ENCODE data around the gene NBAS. TPM values are rescaled to one million over a fixed set of nuclear protein-coding genes. Genes with fewer than 3 reads are reported as not detected.

NBAS gene
- total RNA-seq, result 10 to 100 TPM; 27.0 to 52.8 (median 35.7) TPM
- polyA plus RNA-seq, result 10 to 100 TPM; 19.5 to 24.7 (median 21.9) TPM
- long read RNA-seq, donor 1, partial matches to known transcripts, result 7 of 7 reads
- long read RNA-seq, donor 1, other reads (novel, unspliced or antisense), result 0 of 7 reads
- long read RNA-seq, donor 2, full-length matches to known transcripts, result 1 of 21 reads
- long read RNA-seq, donor 2, partial matches to known transcripts, result 11 of 21 reads
- long read RNA-seq, donor 2, other reads (novel, unspliced or antisense), result 9 of 21 reads

GRCh38 chr2:15560988-15561573, at the start of gene NBAS:
Gene NBAS, minus strand, starts transcription at chr2:15561334. Its CDS starts 30 bp downstream, at chr2:15561304.
- 0 to 1% (median 0%) methylated on average over 24 to 30 of the region's 30 CpGs for WGBS, 3 donors

GRCh38 chr2:15610430-15610952, 49.4 kb upstream of the NBAS start:
- Histone ChIP-seq H3K9me3 (no peaks in the 10 kb centered on the region), H3K36me3 (ENCODE audit: insufficient read depth in 1 of 2, low read depth in 1 of 2) (peaks cover 14 to 77% of the 10 kb centered on the region in 2 donors), H3K4me1 (no peaks in the 10 kb centered on the region), H3K27ac (no peak overlapping the region), H3K4me3 (no peak overlapping the region), H3K27me3 (ENCODE audit: insufficient read depth in 3 of 3, low read length in 2 of 3) (no peaks in the 10 kb centered on the region)
- TF ChIP-seq CTCF (IDR thresholded peaks at IDR 0.05), result no peak
- DNase-seq (no peak), ATAC-seq (no peak)
- intact Hi-C loops (cut with DNase I), result no loop called here
- 95 to 98% (median 95%) methylated on average over 5 of the region's 5 CpGs for WGBS, 3 donors

More at GRCh38 chr2:15560988-15561573, at the start of gene NBAS:
- ATAC-seq (peak; percentile 92 to 99 (median 96)), DNase-seq (peak; percentile 86 to 89)
- Histone ChIP-seq H3K27me3 (ENCODE audit: insufficient read depth in 3 of 3, low read length in 2 of 3) (no peaks in the 10 kb centered on the region), H3K4me1 (peaks cover 26% of the 10 kb centered on the region), H3K4me3 (peak within 1 kb of the TSS; percentile 90), H3K27ac (peak within 1 kb of the TSS; percentile 78), H3K9me3 (no peaks in the 10 kb centered on the region), H3K36me3 (ENCODE audit: insufficient read depth in 1 of 2, low read depth in 1 of 2) (peaks cover 0 to 11% of the 10 kb centered on the region in 2 donors)
- intact Hi-C loops (cut with DNase I), result loop anchor here in 1 of 2 donors (1.0 kb wide), 1 partner anchor 30 kb away; the partner anchor contains the start of gene DDX1
- no peak for TF ChIP-seq CTCF (IDR thresholded peaks at IDR 0.05)

- Histone ChIP-seq H3K27ac (no peak overlapping the region), H3K4me1 (no peaks in the 10 kb centered on the region), H3K27me3 (ENCODE audit: insufficient read depth in 3 of 3, low read length in 2 of 3) (no peaks in the 10 kb centered on the region), H3K36me3 (ENCODE audit: insufficient read depth in 1 of 2, low read depth in 1 of 2) (peaks cover 23 to 78% of the 10 kb centered on the region in 2 donors), H3K4me3 (no peak overlapping the region), H3K9me3 (no peaks in the 10 kb centered on the region)
- WGBS, 3 donors, result 94 to 100% (median 98%) methylated on average over 1 of the region's 1 CpG
- intact Hi-C loops (cut with DNase I), result no loop called here
- TF ChIP-seq CTCF (IDR thresholded peaks at IDR 0.05), result no peak
- no peak for DNase-seq
- ATAC-seq, result no peak
Observed at GRCh38 chr2:15609341-15610042, 48.4 kb upstream of the NBAS start.

GRCh38 chr2:15608392-15608761, 47.2 kb upstream of the NBAS start:
- Histone ChIP-seq H3K4me1 (no peaks in the 10 kb centered on the region), H3K9me3 (no peaks in the 10 kb centered on the region), H3K27me3 (ENCODE audit: insufficient read depth in 3 of 3, low read length in 2 of 3) (no peaks in the 10 kb centered on the region), H3K36me3 (ENCODE audit: insufficient read depth in 1 of 2, low read depth in 1 of 2) (peaks cover 24 to 78% of the 10 kb centered on the region in 2 donors), H3K4me3 (no peak overlapping the region), H3K27ac (no peak overlapping the region)
- WGBS, 3 donors, result 95 to 96% (median 95%) methylated on average over 4 of the region's 4 CpGs
- DNase-seq, result no peak
- no peak for TF ChIP-seq CTCF (IDR thresholded peaks at IDR 0.05)
- no peak for ATAC-seq
- intact Hi-C loops (cut with DNase I), result no loop called here

All from psoas muscle (tissue), 8 donors.